ENCODE results near the gene PTOV1. TPM values are rescaled to one million over a fixed set of nuclear protein-coding genes. Genes with fewer than 3 reads are reported as not detected.
A peak's percentile ranks its signal among the peaks of the same experiment; 100 is the strongest.

PTOV1 gene
- total and polyA plus RNA-seq, 2 of the 8 experiments (the other 6 are each of a cell fraction or from before 2014, with no cell fraction given) = 147 to 251 TPM

GRCh38 chr19:49801966-49802661, 48.8 kb upstream of the PTOV1 start (continued):
- peak; percentile 87 for TF ChIP-seq CHD2 (IDR thresholded peaks at IDR 0.05; ENCODE audit: low read length)

Data from H1 (cell line).